NCI-H2029 (cell line): ENCODE results near the gene MILR1.
"Not testable (repeated sequence)": the region's sequence is repeated elsewhere in the genome, so short reads cannot be mapped to it uniquely, and the experiment has no call there.

Experiments used
- DNase-seq: peaks from one replicate; lab custom pipeline; 2025; lab: John Stamatoyannopoulos, UW

MILR1 gene

GRCh38 chr17:64426596-64426995, 22.3 kb upstream of the MILR1 start:
- no peak for DNase-seq

DNA sequence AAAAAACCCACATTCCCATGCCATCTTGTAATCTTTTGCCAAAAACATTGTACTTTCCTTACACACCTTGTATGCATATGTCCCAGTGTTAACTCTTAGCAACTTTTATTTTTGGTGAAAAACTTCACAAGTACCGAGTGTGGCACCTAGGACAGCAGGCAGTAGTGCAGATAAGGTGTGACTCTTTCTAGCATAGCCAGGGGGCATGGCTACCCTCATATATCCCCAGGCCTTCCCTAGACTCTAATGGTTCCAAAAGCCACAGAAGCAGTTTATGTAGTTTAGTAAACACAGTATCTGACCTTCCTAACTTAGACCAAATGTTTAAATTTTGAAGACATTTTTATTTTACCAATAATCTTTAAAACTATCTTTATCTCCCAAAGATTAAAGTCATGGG, 20.5 kb upstream of the MILR1 start:
- no peak for DNase-seq

- not testable (repeated sequence) for DNase-seq
These were observed 18.9 kb upstream of the MILR1 start for GRCh38 chr17:64430036-64430435.

DNA sequence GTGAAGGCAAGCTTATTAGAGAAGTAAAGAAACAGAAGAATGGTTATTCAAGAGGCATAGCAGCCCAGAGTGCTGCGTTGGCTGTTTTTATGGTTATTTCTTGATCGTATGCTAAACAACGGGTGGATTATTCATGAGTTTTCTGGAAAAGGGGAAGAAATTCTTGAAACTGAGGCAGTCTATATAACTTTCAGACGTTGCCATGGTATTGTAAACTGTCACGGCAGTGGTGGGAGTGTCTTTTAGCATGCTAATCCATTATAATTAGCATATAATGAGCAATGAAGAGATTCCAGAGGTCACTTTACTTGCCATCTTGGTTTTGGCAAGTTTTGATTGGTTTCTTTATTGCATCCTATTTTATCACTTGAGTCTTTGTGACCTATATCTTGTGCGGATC, 17.4 kb upstream of the MILR1 start:
- no peak for DNase-seq

DNA sequence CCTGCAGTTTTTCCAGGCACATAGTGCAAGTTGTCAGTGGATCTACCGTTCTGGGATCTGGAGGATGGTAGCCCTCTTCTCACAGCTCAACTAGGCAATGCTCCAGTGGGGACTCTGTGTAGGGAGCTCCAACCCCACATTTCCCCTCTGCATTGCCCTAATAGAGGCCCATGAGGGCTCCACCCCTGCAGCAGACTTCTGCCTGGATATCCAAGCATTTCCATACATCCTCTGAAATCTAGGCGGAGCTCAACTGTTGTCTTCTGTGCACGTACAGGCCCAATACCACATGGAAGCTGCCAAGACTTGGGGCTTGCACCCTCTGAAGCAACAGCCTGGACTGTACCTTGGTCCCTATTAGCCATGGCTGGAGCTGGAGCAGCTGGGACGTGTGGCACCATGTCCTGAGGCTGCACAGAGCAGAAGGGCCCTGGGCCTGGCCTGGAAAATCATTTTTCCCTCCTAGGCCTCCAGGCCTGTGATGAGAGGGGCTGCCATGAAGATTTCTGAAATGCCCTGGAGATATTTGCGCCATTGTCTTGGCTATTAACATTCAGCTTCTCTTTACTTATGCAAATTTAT, 10.9 kb upstream of the MILR1 start:
- DNase-seq = no peak

- not testable (repeated sequence) for DNase-seq
These were observed 9.4 kb upstream of the MILR1 start for GRCh38 chr17:64439521-64439920.

GRCh38 chr17:64439956-64440355, 9.0 kb upstream of the MILR1 start:
- DNase-seq = no peak

DNA sequence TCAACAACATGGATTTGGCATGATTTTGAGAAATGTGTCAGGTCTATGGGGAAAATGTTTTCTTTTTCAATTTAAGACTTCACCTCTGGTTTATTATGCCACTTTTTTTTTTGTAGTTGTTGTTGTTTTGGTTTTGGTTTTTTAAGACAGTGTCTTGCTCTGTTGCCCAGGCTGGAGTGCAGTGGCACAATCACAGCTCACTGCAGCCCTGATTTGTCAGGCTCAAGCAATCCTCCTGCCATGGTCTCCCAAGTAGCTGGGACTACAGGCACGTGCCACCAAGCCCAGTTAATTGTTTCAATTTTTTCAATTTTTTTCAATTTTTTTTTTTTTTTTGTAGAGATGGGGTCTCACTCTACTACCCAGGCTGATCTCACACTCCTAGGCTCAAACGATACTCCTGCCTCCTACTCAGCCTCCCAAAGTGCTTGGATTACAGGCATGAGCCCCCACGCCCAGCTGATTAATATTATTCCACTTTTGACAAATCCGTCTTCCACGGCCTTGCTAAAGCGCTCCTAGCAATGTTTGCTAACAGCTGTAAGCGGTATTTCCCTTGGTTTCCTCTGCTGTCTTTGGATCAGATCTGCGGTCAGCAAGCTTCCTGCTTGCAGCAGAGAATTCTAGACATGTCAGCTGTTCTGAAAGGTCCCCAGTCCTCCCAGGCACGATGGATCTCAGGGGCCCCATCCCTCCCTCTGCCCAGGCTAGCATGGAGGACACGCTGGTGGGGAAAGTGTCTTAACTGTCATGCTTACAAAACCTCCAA, 7.0 kb upstream of the MILR1 start:
- no peak for DNase-seq

DNA sequence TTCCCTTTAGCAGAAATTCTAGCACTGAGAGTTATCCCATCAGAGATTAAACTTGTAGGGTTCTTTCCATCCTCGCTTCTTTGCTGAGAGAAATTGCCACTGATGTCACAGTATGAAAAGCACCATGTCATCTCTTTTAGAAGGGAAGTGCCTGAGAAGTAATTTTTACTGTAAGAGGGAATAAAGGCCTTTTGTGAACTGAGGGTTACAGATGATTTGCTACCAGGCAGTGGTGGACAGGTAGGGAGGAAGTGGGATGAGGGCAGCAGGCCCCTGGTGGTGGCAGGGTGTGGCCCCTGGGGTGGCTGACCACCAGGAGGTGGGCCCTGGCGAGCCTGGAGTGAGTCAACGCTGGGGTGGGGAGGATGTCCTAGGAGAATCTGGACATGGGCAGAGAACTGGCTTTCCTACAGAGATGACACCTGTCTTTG, 6.4 kb upstream of the MILR1 start:
- DNase-seq = no peak

GRCh38 chr17:64443086-64443760, 5.7 kb upstream of the MILR1 start:
- DNase-seq = no peak

DNA sequence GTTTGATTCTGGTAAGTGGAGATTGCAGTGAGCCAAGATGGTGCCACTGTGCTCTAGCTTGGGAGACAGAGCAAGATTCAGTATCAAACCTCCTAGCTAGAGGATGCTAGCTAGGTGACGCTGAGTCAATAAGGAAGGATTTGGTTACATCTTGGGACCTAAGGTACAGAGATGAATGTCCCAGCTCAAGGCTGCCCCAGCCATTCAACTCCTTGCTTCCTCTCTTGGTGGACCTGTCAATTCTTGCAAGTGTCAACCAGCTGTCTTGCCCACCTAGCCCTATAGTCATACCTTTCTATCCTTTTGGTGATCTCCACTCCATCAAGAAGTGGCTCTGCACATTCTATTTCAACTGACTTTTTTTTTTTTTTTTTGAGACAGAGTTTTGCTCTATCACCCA, 1.4 kb upstream of the MILR1 start:
- no peak for DNase-seq

DNA sequence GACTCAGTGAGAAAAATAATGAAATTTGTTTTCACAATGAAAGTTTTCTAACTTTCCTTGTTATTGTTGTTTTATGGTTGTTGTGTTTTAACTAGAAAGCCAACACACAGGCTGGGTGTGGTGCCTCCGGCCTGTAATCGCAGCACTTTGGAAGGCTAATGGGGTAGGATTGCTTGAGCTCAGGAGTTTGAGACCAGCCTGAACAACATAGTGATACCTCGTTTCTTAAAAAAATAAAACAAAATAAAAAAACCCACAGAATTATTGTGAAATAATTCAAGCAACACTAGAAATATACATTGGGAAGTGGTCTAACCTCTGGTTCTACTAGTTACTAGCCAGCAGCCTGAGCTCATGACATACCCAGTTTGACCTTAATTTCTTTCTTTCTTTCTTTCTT, 630 bp downstream of the MILR1 start:
- DNase-seq = no peak

- no peak for DNase-seq
These were observed 7.3 kb downstream of the MILR1 start for GRCh38 chr17:64455993-64456885.

DNA sequence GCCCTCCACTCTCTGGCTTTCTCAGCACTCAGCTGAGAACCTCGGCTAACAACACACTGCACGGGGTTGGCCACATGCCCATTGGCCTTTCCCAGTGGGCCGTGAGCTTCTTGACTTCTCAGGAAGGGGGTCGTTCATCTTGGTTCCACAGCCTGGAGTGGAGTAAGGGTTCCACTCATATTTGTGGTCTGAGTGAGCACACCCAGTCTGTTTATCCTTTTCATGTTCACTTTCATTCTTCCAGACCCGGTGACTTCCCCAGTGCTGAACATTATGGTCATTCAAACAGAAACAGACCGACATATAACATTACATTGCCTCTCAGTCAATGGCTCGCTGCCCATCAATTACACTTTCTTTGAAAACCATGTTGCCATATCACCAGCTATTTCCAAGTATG, 8.2 kb downstream of the MILR1 start:
- DNase-seq = no peak

- DNase-seq = no peak
These were observed 9.8 kb downstream of the MILR1 start for GRCh38 chr17:64458756-64459155.

DNA sequence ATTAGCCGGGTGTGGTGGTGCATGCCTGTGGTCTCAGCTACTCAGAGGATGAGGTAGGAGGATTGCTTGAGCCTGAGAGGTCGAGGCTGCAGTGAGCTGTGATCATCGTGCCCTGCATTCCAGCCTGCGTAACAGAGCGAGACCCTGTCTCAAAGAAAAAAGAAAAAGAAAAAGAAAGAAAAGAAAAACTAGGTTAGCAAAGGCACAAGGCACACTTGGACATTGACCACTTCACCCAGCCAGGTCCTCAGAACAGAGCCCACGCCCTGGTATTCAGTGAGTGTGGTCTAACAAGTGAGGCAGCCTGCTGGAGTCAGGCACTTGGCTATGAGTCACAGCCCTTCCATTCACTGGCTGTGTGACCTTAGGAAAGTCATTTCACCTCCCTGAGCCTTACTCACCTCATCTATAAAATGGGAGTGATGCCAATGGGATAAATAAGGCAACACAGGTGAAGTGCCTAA, 10.4 kb downstream of the MILR1 start:
- no peak for DNase-seq

DNA sequence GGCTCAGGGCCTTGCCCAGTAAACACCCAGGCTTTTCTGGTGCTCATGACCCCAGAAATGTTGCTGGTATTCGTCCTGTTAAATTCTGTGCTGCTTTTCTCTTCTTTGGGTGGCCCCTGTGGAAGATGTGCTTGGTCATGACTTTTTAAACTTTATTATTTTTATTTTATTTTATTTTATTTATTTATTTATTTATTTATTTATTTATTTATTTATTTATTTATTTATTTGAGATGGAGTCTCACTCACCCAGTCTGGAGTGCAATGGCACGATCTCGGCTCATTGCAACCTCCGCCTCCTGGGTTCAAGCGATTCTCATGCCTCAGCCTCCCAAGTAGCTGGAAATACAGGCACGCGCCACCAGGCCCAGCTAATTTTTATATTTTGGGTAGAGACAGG, 10.9 kb downstream of the MILR1 start:
- not testable (repeated sequence) for DNase-seq

- DNase-seq = no peak
These were observed 12.0 kb downstream of the MILR1 start for GRCh38 chr17:64460955-64461354.

DNA sequence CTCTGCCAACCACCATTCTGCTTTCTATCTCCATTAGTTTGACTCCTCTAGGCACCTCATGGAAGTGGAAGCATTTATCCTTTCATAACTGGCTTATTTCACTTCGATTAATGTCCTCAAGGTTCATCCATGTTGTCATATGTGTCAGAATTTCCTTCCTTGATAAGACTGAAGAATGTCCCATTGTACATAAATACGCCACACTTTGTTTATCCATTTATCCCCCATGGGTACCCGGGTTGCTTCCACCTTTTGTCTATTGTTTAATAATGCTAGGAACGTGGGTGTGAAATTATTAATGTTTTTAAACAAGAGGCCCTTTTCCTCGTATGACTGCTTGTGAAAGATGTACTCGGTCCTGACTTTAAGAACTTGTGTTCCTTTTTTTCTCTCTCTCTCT, 12.9 kb downstream of the MILR1 start:
- no peak for DNase-seq

DNA sequence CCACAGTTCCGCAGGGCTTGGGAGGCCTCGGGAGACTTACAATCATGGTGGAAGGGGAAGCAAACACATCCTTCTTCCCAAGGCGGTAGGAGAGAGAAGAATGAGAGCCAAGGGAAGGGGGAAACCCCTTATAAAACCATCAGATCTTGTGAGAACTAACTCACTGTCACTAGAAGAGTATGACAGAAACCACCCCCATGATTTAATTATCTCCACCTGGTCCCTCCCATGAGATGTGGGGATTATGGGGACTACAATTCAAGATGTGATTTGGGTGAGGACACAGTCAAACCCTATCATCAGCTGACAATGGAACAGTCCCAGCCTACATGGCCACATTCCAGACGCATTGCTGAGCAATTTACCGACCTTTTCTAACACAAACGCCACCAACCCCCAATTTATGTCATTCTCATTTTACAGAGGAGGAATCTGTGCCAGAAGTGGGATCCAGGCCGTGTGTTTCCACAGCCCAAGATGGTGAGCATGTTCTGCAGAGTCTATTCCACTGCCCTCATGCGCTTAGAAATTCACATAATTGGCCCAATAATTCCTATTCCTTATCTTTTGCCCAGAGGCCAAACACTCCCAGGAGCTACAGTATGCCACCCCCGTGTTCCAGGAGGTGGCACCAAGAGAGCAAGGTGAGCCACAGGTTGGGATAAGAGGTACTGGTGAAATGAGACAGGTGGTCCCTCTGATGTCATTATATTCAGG, 17.3 kb downstream of the MILR1 start:
- no peak for DNase-seq

- DNase-seq = not testable (repeated sequence)
These were observed 17.9 kb downstream of the MILR1 start for GRCh38 chr17:64466834-64467233.

GRCh38 chr17:64470625-64471024, 21.7 kb downstream of the MILR1 start:
- no peak for DNase-seq
